DOHH2 (cell line): ENCODE data around the gene FAM186B.
"Not testable (repeated sequence)": the region's sequence is repeated elsewhere in the genome, so short reads cannot be mapped to it uniquely, and the experiment has no call there.

Experiments
- H3F3A ChIP-seq: fragments of 200-600 bp; sonication (generic), shearing (Covaris generic); 2 replicates; pipeline ENCODE4 v1.6.0; 2016; ENCODE audit warnings: antibody characterized with exemption, mild to moderate bottlenecking; ENCODE audit not compliant: control insufficient read depth, insufficient read depth
- H3K27ac ChIP-seq: fragments of 200-600 bp; sonication (generic); 2 replicates; pipeline ENCODE4 v1.5.1; 2014; ENCODE audit warnings: low read depth, mild to moderate bottlenecking, low read length, moderate library complexity
- H3K27me3 ChIP-seq: fragments of 200-600 bp; sonication (generic); 2 replicates; pipeline ENCODE4 v1.6.1; 2014; ENCODE audit warnings: mild to moderate bottlenecking, low read length, mixed read lengths; ENCODE audit not compliant: control insufficient read depth
- H3K36me3 ChIP-seq: fragments of 200-600 bp; sonication (generic); 2 replicates; pipeline ENCODE4 v1.6.1; 2014; ENCODE audit warnings: mild to moderate bottlenecking, low read length, moderate library complexity, mixed read lengths; ENCODE audit not compliant: control insufficient read depth
- H3K4me1 ChIP-seq: fragments of 200-600 bp; sonication (generic); 2 replicates; pipeline ENCODE4 v1.6.1; 2014; ENCODE audit warnings: mild to moderate bottlenecking, low read length, mixed read lengths; ENCODE audit not compliant: control insufficient read depth
- H3K4me2 ChIP-seq: fragments of 200-600 bp; sonication (generic); 2 replicates; pipeline ENCODE4 v1.6.0; 2014; ENCODE audit warnings: mild to moderate bottlenecking, low read length, moderate library complexity
- H3K4me3 ChIP-seq: fragments of 200-600 bp; sonication (generic); 2 replicates; pipeline ENCODE4 v1.5.1; 2014; ENCODE audit warnings: mild to moderate bottlenecking, low read length, mixed read lengths
- H3K79me2 ChIP-seq: fragments of 200-600 bp; sonication (generic); 2 replicates; pipeline ENCODE4 v1.6.1; 2014; ENCODE audit warnings: mild to moderate bottlenecking, low read length, mixed read lengths; ENCODE audit not compliant: control insufficient read depth
- H3K9me2 ChIP-seq: fragments of 200-600 bp; sonication (generic); replicated peaks from 2 replicates; pipeline ENCODE4 v1.6.1; 2014; ENCODE audit warnings: mild to moderate bottlenecking, low read length, mixed read lengths; ENCODE audit not compliant: control insufficient read depth
- H3K9me3 ChIP-seq: fragments of 200-600 bp; sonication (generic); 2 replicates; pipeline ENCODE4 v1.6.1; 2014; ENCODE audit warnings: antibody characterized with exemption, low read length, mixed read lengths; ENCODE audit not compliant: control insufficient read depth, insufficient read depth
- H4K20me1 ChIP-seq: fragments of 200-600 bp; sonication (generic); 2 replicates; pipeline ENCODE4 v1.6.0; 2014; ENCODE audit warnings: low read depth, mild to moderate bottlenecking, antibody characterized with exemption, low read length, moderate library complexity; ENCODE audit not compliant: control insufficient read depth, insufficient read depth
- EZH2phosphoT487 ChIP-seq: fragments of 200-600 bp; sonication (generic); IDR thresholded peaks from 2 replicates; pipeline ENCODE4 v1.6.1; 2017; ENCODE audit warnings: borderline replicate concordance, mild to moderate bottlenecking, antibody characterized with exemption, low read length, moderate library complexity, mixed read lengths
- TF ChIP-seq, protein P1 (sequence below): fragments of 200-600 bp; sonication (generic); IDR thresholded peaks from one replicate; pipeline ENCODE4 v1.5.1; 2014; ENCODE audit warnings: antibody characterized with exemption, mild to moderate bottlenecking, low read depth, low read length; ENCODE audit not compliant: poor library complexity, severe bottlenecking

The FAM186B gene, protein sequence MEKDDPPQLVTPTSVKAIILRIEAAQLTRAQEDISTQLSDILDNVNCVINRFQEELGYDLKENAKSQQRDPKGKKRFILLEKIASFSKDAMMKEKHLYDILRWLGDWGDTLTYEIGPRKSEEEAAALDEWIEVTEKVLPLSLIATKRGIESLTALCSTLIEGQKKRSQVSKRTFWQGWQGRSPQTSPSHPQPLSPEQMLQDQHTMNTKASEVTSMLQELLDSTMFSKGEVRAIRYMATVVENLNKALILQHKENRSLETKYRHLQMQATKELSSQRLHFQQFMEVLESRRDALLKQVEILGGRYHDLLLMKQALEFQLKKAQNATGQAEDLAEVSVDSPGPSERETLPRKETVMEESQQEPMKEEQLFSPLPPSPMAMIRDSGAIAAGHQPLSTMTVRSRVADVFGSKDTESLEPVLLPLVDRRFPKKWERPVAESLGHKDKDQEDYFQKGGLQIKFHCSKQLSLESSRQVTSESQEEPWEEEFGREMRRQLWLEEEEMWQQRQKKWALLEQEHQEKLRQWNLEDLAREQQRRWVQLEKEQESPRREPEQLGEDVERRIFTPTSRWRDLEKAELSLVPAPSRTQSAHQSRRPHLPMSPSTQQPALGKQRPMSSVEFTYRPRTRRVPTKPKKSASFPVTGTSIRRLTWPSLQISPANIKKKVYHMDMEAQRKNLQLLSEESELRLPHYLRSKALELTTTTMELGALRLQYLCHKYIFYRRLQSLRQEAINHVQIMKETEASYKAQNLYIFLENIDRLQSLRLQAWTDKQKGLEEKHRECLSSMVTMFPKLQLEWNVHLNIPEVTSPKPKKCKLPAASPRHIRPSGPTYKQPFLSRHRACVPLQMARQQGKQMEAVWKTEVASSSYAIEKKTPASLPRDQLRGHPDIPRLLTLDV

DNA sequence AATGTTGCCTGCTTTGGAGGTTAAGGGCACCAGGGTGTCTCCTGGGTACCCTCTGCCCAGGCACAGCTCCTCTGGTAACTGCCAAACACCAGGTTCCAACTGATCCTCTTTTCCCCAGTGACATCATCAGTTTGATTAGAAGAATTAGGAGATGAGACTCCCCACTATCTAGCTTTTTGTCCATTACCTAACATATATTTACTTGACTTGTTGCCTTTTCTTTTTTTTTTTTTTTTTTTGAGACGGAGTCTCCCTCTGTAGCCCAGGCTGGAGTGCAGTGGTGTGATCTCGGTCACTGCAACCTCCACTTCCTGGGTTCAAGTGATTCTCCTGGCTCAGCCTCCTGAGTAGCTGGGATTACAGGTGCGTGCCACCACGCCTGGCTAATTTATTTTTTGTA, at the start of gene FAM186B:
TSS of gene FAM186B (minus strand) at position 101 of the 400 bp plus-strand sequence. CDS start 162 bp downstream, outside the sequence.
- H3K36me3 ChIP-seq, H3K9me3 ChIP-seq, H3K27ac ChIP-seq, H3K9me2 ChIP-seq, H4K20me1 ChIP-seq, H3K4me3 ChIP-seq, H3K4me2 ChIP-seq, H3K79me2 ChIP-seq, H3K27me3 ChIP-seq, H3F3A ChIP-seq, H3K4me1 ChIP-seq: not testable (repeated sequence)

DNA sequence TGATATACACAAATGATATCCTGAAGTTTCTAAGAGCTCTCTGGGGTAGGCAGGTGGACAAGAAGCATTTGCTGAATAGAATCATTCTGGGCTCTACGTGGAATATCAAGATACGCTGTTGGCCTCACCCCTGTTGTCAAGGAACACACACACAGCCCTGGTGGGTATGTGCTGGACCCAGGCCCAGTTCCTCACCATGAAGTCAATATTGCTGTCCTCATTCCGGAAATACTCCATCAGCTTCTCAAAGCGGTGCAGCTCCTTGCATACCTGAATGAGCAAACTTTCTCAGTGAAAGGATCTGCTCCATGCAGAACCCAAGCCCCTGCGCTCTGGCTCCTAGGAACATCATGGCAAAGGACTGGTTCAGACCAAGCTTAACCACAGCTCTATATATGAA, 49.3 kb upstream of the FAM186B start:
- Histone ChIP-seq H3K4me2 (no peak overlapping the region), H3F3A (no peaks in the 10 kb centered on the region), H3K9me2 (no peaks in the 10 kb centered on the region), H3K4me3 (no peak overlapping the region), H3K79me2 (no peaks in the 10 kb centered on the region), H3K9me3 (no peaks in the 10 kb centered on the region), H3K27ac (no peak overlapping the region), H3K4me1 (peaks cover 7% of the 10 kb centered on the region), H4K20me1 (no peaks in the 10 kb centered on the region), H3K36me3 (peaks cover 8% of the 10 kb centered on the region), H3K27me3 (no peaks in the 10 kb centered on the region)
- TF ChIP-seq, protein P1, sequence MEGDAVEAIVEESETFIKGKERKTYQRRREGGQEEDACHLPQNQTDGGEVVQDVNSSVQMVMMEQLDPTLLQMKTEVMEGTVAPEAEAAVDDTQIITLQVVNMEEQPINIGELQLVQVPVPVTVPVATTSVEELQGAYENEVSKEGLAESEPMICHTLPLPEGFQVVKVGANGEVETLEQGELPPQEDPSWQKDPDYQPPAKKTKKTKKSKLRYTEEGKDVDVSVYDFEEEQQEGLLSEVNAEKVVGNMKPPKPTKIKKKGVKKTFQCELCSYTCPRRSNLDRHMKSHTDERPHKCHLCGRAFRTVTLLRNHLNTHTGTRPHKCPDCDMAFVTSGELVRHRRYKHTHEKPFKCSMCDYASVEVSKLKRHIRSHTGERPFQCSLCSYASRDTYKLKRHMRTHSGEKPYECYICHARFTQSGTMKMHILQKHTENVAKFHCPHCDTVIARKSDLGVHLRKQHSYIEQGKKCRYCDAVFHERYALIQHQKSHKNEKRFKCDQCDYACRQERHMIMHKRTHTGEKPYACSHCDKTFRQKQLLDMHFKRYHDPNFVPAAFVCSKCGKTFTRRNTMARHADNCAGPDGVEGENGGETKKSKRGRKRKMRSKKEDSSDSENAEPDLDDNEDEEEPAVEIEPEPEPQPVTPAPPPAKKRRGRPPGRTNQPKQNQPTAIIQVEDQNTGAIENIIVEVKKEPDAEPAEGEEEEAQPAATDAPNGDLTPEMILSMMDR, result no peak
- TF ChIP-seq EZH2phosphoT487, result no peak

DNA sequence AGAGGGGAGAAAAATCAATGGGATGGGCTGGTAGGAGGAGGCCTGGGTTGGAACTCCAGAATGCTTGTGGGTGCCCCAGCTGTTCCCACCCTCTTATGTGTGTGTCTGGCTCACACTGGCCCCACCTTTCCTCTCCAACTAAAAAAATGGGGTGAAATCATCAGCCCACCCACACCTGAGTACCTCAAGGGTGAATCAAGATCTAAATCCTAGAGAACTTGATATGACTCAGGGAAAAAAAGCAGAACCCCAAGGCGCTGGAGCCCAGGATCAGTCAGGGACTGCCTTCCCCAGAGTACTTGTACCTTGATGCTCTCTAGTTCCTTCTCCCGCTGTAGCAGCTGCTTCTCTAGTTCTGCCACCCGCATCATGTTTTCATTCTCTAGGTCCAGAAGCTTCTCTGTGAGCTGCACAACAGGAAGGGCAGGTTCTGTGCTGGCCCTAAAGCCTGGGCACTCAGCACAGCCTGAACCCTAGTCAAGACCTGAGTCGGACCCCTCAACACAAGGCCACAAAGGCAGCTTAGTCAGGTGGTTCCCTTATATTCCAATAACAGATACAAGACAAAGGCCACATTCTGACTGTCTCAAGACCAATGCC, 47.6 kb upstream of the FAM186B start:
- H3K79me2 ChIP-seq, result no peaks in the 10 kb centered on the region
- H3K4me1 ChIP-seq, result peaks cover 4% of the 10 kb centered on the region; the same call in 1 of the 2 replicates
- no peaks in the 10 kb centered on the region for H3K9me3 ChIP-seq
- H3K4me3 ChIP-seq, result no peak overlapping the region
- no peaks in the 10 kb centered on the region for H3F3A ChIP-seq
- H3K9me2 ChIP-seq, result no peaks in the 10 kb centered on the region
- H4K20me1 ChIP-seq, result no peaks in the 10 kb centered on the region
- H3K27ac ChIP-seq, result no peak overlapping the region
- no peaks in the 10 kb centered on the region for H3K27me3 ChIP-seq
- TF ChIP-seq, protein P1, result no peak
- TF ChIP-seq EZH2phosphoT487, result no peak
- no peak overlapping the region for H3K4me2 ChIP-seq
- peaks cover 12% of the 10 kb centered on the region for H3K36me3 ChIP-seq
